ENCODE results near the gene PAGE2B. TPM values are rescaled to one million over a fixed set of nuclear protein-coding genes. Genes with fewer than 3 reads are reported as not detected.

PAGE2B gene
- total and polyA plus RNA-seq, 7 donors = not detected

GRCh38 chrX:55118574-55118973 lies 43.7 kb downstream of the PAGE2B start:
- ATAC-seq = no peak
- WGBS, 3 donors = 68 to 94% (median 88%) methylated on average over 3 of the region's 3 CpGs
- no peak for DNase-seq
- TF ChIP-seq CTCF (IDR thresholded peaks at IDR 0.05) = no peak
- Histone ChIP-seq H3K27ac (no peak overlapping the region), H3K4me1 (no peaks in the 10 kb centered on the region), H3K4me3 (no peak overlapping the region), H3K36me3 (ENCODE audit: insufficient read depth in 1 of 2, low read depth in 1 of 2) (no peaks in the 10 kb centered on the region), H3K9me3 (no peaks in the 10 kb centered on the region), H3K27me3 (ENCODE audit: insufficient read depth in 3 of 3, low read length in 2 of 3) (peaks cover 0 to 22% (median 0%) of the 10 kb centered on the region in 3 donors)
- intact Hi-C loops (cut with DNase I) = no loop called here

GRCh38 chrX:55119271-55119670 lies 44.4 kb downstream of the PAGE2B start:
- no peak for TF ChIP-seq CTCF (IDR thresholded peaks at IDR 0.05)
- no peak for ATAC-seq
- DNase-seq = no peak
- Histone ChIP-seq H3K27ac (no peak overlapping the region), H3K36me3 (ENCODE audit: insufficient read depth in 1 of 2, low read depth in 1 of 2) (no peaks in the 10 kb centered on the region), H3K4me1 (no peaks in the 10 kb centered on the region), H3K4me3 (no peak overlapping the region), H3K27me3 (ENCODE audit: insufficient read depth in 3 of 3, low read length in 2 of 3) (peaks cover 0 to 22% (median 0%) of the 10 kb centered on the region in 3 donors), H3K9me3 (no peaks in the 10 kb centered on the region)
- intact Hi-C loops (cut with DNase I) = no loop called here

- H3K36me3 ChIP-seq (ENCODE audit: insufficient read depth in 1 of 2, low read depth in 1 of 2) = no peaks in the 10 kb centered on the region
- intact Hi-C loops (cut with DNase I) = no loop called here
- no peak overlapping the region for H3K4me3 ChIP-seq
- H3K9me3 ChIP-seq = no peaks in the 10 kb centered on the region
- DNase-seq = no peak
- H3K27me3 ChIP-seq (ENCODE audit: insufficient read depth in 3 of 3, low read length in 2 of 3) = peaks cover 0 to 26% (median 0%) of the 10 kb centered on the region in 3 donors
- WGBS, 3 donors = 31 to 64% (median 55%) methylated on average over 1 of the region's 1 CpG
- ATAC-seq = no peak
- H3K27ac ChIP-seq = no peak overlapping the region
- no peaks in the 10 kb centered on the region for H3K4me1 ChIP-seq
- TF ChIP-seq CTCF (IDR thresholded peaks at IDR 0.05) = no peak
Observed at GRCh38 chrX:55119712-55120111, 44.9 kb downstream of the PAGE2B start.

GRCh38 chrX:55120761-55121358 lies 46.0 kb downstream of the PAGE2B start:
- H3K27ac ChIP-seq = no peak overlapping the region
- intact Hi-C loops (cut with DNase I) = no loop called here
- no peaks in the 10 kb centered on the region for H3K4me1 ChIP-seq
- H3K27me3 ChIP-seq (ENCODE audit: insufficient read depth in 3 of 3, low read length in 2 of 3) = peaks cover 0 to 34% (median 0%) of the 10 kb centered on the region in 3 donors
- no peak for TF ChIP-seq CTCF (IDR thresholded peaks at IDR 0.05)
- DNase-seq = no peak
- no peak overlapping the region for H3K4me3 ChIP-seq
- no peak for ATAC-seq
- no peaks in the 10 kb centered on the region for H3K9me3 ChIP-seq
- WGBS, 3 donors = 22 to 46% (median 40%) methylated on average over 2 of the region's 2 CpGs
- no peaks in the 10 kb centered on the region for H3K36me3 ChIP-seq (ENCODE audit: insufficient read depth in 1 of 2, low read depth in 1 of 2)

- DNase-seq (no peak), ATAC-seq (no peak)
- no peak for TF ChIP-seq CTCF (IDR thresholded peaks at IDR 0.05)
- Histone ChIP-seq H3K27ac (no peak overlapping the region), H3K4me1 (no peaks in the 10 kb centered on the region), H3K4me3 (no peak overlapping the region), H3K27me3 (ENCODE audit: insufficient read depth in 3 of 3, low read length in 2 of 3) (peaks cover 0 to 30% (median 0%) of the 10 kb centered on the region in 3 donors), H3K36me3 (ENCODE audit: insufficient read depth in 1 of 2, low read depth in 1 of 2) (no peaks in the 10 kb centered on the region), H3K9me3 (no peaks in the 10 kb centered on the region)
- intact Hi-C loops (cut with DNase I) = no loop called here
- WGBS, 3 donors = 55 to 89% (median 88%) methylated on average over 6 to 7 of the region's 7 CpGs
Observed at GRCh38 chrX:55123900-55124299, 49.1 kb downstream of the PAGE2B start.
